Activated CD4-positive, alpha-beta T cell treated with anti-CD3 and anti-CD28 coated beads, Interleukin-2, amount 50 U/mL, for 16 hours (primary cell): Measurements from ENCODE around the gene NOTCH4.
A peak's percentile ranks its signal among the peaks of the same experiment; 100 is the strongest.
"Not testable (repeated sequence)": the region's sequence is repeated elsewhere in the genome, so short reads cannot be mapped to it uniquely, and the experiment has no call there.

Experiments
- DNase-seq: peaks from one replicate; pipeline ENCODE4 v3.0.0-alpha.2; 2020

NOTCH4 gene

DNA sequence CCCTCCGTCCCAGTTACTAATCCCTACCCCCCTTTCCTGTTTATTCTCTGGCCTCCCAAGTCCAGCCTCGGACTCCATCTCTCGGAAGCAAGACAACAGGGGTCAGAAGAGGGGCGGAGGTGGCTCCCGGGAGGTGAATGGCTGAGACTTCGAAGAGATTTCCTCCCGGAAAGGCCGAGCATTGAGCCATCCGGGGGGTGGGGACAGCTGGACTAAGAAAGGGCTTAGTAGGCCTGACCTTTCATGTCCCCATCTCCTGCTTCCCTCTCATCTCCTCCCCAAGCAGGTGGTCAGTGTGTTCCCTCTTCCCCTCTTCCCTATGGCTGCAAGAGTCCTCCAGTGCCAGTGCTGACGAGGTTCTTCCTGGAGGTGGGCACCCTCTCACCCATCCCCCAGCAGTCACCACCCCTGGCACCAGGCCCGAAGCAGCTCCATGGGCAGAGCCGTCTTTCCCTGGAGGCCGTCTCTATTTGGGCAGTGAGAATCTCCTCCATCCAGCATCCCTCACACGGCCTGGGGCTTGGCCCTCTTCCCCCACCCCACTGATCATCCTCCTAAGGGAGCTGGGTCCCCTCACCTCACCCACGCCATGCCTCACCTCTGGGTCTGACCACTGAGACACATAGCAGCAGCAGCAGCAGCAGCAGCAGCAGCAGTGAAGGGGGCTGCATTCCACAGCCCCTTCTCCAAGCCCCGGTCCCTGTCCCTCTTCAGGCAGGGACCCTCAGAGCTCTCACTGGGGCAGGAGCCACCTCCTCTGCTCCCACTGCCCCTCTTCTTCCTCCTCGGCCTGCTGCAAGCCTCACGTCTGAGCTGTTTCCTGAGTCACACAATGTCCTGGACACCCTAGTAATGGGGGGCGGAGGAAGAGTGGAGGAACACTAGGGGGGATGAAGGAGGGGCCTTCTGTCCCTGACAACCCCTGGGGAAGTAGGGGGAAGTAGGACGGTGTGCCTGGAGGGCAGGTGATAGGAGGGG, at the start of gene NOTCH4:
NOTCH4 (minus strand) TSS at position 810 of the 978 bp plus-strand sequence; CDS start at position 671, 139 bp downstream.
- DNase-seq: no peak

DNA sequence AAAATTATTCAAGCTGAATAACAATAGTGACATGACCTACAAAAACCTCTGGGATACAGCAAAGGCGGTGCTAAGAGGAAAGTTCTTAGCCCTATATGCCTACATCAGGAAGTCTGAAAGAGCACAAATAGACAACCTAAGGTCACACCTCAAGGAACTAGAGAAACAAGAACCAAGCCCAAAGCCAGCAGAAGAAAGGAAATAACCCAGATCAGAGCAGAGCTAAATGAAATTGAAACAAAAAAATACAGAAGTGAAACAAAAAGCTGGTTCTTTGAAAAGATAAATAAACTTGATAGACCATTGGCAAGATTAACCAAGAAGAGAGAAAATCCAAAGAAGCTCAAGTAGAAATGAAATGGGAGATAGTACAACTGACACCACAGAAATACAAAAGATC, 47.6 kb upstream of the NOTCH4 start:
- no peak for DNase-seq

DNA sequence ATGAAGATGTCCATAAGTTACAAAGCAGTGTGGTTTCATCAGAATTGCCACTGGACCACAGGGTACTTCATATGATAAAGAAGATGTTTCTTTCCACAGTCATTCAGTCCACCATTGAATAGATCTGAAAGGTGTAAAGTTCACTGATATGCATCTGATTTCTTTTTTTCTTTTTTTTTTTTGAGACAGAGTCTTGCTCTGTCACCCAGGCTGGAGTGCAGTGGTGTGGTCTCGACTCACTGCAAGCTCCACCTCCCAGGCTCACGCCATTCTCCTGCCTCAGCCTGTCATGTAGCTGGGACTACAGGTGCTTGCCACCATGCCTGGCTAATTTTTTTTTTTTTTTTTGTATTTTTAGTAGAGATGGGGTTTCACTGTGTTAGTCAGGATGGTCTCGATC, 44.6 kb upstream of the NOTCH4 start:
- not testable (repeated sequence) for DNase-seq

DNA sequence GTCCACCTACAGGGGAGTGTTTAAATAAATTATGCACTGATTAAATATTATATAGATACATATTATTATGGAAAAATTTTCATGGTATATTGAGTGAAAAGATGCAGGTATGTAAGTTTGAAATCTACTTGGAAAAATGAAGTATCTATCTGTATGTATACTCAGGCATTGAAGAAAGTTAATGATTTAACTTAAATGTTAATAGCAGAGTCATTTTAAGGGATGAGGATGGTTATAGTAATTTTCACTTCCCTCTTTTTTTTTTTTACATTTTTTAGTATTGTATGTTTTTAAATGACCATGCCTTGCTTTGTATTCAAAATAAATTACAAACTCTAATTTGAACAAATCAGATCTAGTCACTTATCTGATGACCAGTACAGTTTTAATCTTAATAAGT, 43.2 kb upstream of the NOTCH4 start:
- DNase-seq: no peak

DNA sequence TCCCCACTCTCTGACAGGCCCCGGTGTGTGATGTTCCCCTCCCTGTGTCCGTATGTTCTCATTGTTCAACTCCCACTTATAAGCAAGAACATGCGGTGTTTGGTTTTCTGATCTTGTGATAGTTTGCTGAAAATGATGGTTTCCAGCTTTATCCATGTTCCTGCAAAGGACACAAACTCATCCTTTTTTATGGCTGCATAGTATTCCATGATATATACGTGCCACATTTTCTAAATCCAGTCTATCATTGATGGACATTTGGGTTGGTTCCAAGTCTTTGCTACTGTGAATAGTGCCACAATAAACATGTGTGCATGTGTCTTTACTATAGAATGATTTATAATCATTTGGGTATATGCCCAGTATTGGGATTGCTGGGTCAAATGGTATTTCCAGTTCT, 33.4 kb upstream of the NOTCH4 start:
- not testable (repeated sequence) for DNase-seq

DNA sequence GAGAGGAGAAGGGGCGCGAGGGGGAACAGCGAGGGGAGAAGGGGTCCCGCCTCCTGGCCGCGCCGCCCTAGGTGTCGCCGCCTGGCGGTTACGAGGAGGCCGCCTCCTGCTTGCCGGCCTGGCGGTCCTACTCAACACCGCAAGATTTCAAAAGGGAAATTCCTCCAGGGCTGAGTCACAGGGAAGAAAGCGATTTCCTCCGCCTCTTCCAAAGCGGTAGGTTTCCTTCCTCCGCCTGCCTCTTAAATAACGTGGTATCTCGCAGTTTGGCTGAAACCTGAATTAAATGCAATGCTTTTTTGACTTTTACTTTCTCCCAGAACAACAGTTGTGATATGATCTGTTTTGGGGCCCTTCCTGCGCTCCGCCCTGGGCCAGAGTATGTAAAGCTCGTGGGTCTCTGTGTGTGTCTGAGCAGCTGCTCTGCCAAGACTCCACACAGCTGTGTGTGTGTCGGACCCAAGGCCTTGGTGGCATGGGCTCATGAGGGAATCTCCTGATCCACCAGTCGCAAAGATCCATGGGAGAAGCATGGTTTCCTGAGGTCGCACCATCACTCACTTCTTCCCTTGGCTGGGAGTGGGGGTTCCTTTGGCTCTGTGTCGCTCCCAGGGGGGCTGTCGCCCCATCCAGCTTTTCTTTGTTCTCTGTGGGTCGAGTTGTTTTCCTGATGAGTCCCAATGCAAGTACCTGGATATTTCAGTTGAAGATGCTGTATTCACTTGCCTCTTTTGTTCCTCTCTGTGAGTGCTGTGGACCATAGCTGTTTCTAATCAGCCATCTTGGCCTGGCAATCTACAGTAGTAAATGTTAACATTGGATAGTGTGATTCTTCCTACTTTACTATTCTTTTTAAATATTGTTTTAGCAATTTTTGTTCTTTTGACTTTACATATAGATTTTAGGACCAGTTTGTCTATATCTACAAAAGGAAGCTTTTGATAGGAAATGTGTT, 31.6 kb upstream of the NOTCH4 start:
- DNase-seq: peak; percentile 75

DNA sequence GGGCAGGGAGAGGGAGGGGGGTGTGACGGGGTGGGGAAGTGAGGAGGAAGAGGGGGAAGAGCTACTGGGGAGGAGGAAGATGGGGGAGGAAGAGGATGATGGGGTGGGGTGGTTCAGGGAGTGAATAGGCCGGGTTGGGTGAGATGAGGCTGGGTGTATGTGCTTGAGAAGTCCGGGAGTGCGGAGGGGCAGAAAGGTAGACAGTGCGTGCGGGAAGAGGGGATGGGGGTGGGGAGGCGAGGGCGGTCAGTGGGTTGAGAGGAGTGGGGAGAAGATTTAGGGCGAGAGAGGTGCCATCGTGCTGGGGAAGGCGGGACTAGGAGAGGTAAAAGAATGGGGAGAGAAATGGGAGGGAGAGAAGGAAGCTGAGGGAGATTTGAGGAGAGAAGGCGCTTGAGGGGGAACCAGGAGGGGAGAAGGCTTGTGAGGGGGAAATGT, 30.9 kb upstream of the NOTCH4 start:
- DNase-seq: no peak

DNA sequence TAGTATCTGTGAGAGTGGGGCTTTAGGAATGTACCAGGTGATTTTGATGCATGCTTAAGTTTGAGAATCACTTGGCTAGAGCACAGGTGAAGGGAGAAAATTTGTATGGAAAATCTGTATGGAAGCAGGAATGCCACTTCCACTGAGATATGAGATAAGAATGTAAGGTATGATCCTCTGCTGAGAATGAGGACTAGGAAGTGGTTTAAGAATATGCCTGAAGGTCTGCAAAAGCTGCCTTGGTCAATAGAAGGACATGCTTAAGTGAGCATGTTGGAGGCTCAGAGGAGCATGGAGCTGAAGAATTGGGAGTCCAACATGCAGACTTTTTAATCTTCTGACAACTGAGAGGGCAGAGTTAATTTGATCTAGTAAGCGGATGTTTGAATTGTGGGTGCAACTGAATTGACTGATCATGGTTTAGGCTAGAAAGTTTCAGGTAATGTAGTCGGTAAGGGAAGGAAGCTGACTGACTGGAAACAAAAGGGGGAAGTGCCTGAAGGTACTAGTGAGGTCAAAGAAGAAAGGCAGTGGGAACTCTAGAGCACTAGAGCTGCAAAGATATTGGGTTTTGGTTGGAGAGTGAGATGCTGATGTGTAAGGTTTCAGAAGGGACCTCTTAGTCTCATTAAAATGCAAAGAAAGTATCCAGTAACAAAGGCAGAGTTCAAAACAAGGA, 28.6 kb upstream of the NOTCH4 start:
- DNase-seq: peak; percentile 48

DNA sequence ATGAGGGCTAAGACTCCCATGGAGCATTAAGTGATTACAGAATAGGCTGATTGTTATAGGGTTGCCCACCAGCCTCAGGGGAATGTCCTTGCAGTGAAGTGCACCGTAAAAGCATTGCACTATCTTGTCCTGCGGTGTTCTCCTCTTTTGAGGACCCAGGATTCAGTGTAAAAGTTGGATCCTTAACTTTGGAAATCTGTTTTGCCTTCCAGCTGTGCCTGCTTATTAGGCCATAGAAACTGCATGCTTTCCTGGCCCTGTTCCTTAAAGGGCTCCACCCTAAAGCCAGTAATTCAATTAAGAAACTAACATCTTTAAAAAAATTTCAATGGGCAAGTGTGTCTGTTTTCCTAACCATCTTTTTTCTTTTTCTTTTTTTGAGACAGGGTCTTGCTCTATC, 25.4 kb upstream of the NOTCH4 start:
- no peak for DNase-seq

DNA sequence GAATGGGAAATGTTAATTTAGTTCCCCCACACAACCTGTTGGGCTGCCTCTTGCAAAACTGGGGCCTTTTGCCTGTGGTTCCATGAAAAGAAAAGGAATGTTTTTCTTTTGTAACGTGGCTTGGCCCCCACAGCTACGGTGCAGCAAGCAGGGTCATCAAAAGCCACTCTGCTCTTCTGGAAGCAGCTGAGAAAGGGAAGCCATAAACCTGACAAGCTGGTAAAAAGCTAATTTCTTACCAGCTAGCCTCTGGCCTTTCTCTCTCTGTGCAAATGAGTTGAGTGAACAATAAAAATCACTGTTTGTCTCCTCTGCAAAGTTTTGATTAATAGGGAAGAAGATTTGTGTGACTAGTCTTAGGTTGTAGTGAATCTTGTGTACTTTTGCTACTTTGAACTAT, 23.5 kb upstream of the NOTCH4 start:
- DNase-seq: no peak

DNA sequence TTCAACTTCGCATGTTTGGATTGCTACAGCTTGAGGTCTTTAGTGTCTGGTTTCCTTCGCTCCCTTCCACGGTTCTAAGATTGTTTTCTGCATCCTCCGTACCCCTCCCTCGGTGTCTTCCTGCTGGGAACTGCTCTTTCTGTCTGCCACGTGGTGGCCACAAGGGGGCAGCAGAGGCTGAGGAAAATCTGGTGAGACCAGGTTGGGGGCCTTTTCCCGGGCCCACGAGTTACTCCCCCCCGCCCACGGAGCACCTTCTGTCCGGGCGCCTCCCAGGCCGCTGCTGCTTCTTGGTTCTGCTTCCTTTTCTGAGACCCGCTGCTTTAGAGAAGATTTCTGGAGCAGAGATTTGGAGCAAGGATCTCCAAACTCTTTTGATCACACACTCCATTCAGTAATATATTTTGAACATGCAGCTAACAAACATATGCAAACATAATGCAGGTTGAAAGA, 21.1 kb upstream of the NOTCH4 start:
- peak; percentile 71 for DNase-seq

DNA sequence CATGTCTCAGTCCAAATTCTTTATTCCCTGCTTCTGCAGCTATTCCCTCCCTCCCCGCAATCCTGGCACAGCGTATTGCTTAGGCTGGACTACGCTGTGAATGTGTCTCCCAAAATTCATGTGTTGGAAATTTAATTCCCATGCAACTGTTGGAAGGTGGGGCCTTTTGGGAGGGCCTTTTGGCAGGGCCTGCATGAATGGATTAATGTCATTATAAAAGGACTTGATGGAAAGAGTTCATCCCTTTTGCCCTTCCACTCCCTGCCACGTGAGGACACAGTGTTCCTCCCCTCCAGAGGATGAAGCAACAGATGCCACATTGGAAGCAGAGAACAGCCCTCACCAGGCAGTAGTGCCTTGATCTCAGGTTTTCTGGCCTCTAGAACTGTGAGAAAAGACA, 20.4 kb upstream of the NOTCH4 start:
- no peak for DNase-seq

DNA sequence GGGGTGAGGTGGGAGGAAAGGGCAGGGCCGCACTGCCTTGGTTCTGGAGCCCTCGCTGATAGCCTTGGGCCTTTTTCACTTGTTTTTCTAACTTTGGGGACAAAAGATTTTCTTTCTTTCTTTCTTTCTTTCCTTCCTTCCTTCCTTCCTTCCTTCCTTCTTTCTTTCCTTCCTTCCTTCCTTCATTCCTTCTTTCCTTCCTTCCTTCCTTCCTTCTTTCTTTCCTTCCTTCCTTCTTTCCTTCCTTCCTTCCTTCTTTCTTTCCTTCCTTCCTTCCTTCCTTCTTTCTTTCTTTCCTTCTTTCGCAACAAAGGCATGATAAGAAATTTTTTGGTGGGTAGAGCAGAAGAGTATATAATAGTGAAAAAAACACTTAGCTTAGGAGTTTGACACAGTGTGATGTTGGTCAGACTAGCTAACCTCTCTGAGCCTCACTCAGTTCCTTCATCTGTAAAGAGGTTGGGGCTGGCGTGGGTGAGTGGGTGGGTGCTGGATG, 18.5 kb upstream of the NOTCH4 start:
- not testable (repeated sequence) for DNase-seq

DNA sequence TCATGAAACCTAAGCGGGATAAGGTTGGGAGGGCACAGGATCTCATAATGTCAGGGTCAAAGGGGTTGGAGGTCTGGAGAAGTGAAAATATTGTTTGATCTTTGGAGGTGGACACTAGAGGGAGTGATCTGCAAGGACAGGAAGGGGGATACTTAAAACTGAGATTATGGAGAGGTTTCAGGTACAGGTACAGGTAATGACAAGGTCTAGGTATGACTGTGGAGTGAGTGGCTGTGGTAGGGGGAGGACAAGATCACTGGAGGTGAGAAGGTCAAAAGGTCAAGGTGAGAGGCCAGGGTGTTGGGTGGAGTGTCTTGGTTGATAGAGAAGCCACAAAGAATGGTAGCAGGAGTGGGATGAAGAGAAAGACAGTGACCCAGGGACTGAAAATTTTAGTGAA, 16.8 kb upstream of the NOTCH4 start:
- DNase-seq: peak; percentile 5

DNA sequence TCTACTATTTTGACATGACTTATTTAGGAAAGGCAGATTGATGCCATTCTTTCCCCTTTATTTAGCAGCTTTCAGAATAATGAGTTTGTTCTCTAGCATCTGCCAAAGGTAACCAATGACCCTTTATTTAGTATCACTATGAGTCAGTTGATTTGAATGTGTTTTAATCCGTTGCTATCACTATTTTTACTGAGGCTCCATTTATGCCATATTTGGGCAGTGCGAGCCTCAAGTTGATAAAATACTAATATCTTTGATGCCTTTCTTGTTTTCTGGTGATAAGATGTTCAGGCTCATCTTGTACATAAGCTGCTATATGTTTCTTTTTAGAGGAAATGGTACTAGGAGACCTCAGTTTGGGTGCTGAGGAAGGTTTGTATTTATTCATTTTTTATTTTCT, 15.6 kb upstream of the NOTCH4 start:
- no peak for DNase-seq

DNA sequence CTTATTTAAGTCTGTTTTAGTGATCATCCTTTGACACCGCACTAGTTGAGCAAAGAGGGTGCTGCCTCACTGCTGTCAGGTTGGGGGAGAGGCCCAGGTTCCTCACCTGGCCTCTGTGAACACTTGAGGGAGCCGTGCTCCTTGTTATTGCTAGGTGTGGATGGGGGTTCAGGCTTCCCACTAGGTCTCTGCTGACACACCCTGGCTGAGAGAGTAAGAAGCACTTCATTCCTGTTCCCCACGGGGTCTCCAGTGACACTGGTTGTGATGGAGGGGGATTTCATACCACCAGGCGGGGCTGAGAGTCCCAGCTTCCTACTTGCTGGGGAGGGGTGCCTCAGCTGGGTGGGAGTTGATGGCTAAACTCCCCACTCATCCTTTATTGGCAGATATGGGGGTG, 11.1 kb upstream of the NOTCH4 start:
- DNase-seq: no peak

DNA sequence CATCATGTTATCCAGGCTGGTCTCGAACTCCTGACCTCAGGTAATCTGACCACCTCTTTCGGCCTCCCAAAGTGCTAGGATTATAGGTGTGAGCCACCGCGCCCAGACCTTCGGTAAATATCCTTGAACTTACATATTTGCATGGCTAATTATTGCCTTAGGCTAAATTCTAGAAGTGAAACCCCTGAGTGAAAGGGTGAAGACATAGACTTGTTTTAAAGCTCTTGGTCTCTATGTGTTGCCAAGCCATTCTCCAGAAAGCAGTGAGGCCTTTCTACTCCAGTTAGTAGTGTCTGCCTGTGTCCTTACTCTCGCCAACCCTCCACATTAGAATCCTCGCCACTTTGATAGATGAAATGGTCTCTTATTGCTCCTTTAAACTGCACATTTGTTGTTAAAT, 2.6 kb upstream of the NOTCH4 start:
- no peak for DNase-seq

DNA sequence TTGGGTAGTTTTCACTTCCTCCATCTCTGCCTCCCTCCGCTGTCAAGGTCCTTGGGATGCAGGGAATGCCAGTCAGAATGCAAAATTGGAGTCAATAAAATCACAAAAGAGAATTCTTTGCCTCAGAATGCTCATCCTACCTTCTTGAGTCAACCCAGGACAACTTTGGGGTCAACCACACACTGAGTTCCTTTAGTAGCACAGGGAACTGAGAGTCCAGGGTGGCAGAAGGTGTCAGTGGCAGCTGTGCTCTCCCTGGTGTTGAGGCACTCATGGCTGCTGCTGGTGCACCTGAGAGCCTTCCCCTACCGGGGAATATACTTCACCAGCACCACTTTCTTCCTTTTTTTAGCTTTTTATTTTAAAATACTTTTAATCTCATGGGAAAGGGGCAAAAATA, 829 bp upstream of the NOTCH4 start:
- no peak for DNase-seq

DNA sequence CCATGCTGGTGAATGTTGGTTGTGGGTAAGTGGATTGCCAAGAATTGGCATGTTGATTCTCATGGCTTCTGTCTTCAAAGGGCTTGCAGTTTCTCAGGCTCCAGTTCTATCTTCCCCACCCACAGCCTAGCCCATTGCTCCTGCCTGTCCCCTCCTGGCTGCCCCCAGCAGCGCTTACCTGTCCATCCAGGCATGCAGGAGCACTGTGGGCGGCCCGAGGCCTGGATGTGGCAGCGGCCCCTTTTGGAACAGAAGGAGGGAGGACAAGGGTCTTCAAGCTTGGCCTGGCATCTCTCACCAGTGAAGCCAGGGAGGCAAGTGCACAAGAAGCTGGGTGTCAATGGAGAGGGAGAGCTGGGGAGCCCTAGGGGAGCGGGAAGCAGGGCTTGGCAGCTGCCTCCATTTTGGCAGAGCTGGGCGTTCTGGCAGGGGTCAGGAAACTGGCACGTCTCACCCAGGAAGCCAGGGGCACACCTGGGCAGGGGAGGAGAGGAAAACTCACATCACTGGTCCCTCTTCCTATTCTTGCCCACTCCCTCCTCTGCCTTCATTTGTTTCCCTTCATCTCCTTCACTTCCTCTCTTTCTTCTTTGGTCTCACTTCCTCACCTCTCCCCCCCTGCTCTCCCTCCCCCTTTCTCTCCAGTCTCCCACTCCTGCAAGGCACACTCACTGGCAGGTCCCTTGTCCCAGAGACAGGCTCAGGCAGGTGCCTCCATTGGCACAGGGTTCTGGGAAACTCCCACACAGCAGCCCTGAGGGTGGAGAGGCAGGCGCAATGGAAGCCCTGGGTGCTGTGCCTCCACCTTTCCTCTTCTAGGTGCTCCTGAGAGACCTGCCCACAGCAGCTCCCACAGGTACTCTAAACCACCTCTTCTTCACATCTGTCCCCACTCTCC, 1.3 kb downstream of the NOTCH4 start:
- DNase-seq: no peak

DNA sequence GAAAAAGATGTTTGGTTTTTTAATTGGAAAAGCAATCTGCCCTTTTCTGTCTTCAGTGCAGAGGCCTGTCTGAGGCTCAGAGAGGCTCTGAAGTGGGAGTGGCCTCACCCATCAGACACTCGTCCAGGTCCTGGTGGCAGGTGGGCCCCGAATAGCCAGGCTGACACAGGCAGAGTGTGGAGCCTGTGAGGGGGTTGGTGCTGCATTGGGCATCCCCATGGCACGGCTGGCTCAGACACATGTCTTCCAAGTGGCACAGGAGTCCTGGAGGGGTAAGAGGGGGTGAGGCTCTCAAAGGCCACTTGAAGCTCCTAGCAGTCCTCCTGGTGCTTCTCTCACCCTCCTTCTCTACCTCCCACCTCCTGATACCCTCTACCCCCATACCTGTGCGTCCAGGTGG, 3.8 kb downstream of the NOTCH4 start:
- no peak for DNase-seq

DNA sequence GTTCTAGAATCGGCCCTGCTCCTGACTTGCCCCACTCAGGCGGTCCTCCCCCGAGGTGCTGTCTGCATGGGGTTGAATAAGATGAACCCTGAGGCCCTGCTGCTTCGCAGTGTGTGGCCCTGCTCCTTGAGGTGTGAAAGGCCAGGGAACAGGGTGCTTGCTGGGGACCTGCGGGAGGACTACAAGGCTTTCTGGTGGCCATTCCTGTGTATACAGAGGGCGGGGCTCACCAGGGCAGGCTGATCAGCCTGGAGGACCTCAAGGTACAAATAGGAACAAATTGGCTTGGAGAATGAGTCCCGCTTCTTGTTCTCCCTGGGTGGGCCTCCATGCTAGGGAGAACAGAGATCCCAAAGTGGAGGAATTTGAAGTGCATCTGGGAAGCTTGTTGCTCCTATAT, 5.7 kb downstream of the NOTCH4 start:
- no peak for DNase-seq

DNA sequence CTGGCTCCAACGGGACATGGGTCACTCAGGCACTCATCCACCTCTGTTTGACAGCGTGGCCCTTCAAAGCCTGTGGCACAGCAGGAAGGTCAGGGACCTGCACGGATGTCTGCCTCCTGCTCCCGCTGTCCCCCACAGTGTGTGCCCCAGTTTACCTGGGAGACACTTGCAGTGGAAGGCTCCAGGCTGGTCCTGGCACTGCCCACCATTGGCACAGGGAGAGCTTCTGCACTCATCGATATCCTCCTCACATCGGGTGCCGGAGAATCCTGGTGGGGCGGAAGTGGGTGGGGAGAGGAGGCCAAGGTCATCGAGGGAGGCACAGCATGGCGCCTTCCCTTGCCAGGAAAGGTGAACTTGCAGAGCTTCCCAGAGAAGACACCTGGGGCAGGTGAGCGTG, 6.9 kb downstream of the NOTCH4 start:
- no peak for DNase-seq
